Stimulated activated CD8-positive, alpha-beta memory T cell treated with anti-CD3 and anti-CD28 coated beads, Interleukin-15, amount 100 ng/mL, for 24 hours (primary cell): ENCODE results near the gene PTPRU.

Experiments
- DNase-seq: peaks from one replicate; pipeline ENCODE4 v3.0.0-alpha.2; 2020; ENCODE audit warnings: low read depth

PTPRU gene

DNA sequence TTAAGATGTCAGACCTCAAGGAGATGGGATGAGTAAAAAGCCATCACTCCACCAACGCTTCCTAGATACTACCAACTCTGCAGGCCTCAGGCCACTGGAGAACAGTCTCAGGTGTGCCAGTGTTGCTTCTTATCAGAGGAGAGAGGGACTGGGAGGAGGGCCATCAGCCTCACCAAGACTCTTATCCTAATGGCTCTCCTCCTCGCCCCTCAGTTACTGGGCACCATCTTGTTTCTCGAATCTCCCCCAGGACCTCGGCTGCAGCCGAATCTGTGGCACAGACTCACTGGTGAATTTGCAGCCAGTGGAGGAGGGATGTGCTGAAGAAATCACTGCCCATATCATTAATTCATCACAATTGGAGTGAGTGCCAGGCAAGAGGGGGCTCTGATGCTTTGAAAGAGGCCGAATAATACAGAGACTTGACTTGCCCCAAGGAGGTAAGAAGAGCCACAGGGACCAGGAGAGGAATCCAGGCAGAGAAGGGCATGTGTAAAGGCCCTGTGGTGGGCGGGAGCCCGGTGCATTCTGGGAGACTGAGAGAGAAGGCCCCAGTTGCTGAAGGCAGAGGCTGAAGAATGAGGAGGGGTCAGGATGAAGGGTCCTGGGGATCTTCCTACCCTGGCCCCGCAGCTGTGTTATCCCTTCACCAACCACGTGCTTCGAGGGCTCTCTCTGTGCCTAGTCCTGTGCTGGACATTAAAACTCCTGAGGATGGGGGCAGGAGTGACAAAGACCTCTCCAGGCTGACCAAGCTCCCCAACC lies 129.8 kb downstream of the PTPRU start:
- DNase-seq, result no peak

DNA sequence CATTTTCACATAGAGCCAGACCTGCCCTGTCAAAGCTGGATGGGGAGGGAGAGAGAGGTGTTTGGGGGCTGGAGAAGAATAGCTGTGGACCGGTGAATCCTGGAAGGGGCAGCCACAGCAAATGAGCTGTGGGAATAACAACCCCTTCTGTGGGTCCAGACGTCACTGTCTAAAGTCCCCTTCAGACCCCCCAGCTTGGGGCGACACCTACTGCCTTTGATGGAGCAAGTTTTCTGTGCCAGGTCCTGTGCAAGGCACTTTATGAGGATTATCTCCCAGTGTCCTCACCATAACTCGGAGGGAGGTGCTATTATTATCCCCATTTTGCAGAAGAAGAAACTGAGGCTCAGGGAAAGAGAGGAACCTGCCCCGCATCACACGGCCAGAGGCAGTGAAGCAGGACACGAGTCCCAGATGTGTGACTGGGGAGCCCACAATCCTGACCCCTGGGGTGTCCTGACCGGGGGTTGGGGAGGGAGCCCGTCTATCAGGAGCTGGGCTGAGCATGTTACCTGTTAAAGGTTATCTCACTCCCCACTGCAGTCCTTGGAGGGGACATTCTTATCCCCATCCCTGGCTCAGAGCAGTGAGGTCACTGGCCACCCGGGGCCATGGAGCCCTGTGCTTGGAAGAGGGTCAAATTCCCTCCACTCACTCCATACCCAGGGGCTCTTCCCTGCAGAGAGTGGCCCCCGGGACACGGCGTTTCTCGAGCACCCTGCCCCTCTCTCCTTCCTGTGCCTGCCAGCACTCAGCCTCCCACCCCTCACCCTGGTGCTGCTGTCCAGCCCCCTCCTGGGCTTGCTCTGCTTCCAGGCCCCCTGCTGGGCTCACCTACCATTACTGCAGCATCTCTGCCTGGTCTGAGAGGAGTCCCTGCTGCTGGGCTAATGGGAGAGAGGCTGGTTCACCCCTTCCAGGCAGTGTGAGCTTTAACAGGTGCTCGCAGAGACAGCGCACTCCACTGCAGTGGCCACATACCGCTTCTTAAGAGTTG lies 132.9 kb downstream of the PTPRU start:
- no peak for DNase-seq

DNA sequence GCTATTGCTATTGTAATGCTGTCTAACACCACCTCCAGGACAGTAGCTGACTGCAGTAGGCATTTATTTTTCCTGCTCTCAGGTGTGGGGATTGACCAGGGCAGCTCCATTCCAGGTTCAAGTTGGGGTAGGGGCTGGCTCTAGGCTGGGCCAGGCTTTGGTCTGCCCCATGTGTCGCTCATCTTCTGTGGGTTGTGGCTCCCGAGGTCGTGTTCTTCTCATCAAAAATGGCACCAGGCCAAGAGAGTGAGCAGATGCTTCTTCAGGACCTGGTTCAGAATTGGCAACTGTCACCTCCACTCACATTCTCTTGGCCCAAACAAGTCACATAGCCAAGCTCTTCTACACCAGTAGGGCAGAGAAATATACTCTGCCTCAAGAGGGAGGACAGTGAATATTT lies 133.7 kb downstream of the PTPRU start:
- DNase-seq, result no peak

DNA sequence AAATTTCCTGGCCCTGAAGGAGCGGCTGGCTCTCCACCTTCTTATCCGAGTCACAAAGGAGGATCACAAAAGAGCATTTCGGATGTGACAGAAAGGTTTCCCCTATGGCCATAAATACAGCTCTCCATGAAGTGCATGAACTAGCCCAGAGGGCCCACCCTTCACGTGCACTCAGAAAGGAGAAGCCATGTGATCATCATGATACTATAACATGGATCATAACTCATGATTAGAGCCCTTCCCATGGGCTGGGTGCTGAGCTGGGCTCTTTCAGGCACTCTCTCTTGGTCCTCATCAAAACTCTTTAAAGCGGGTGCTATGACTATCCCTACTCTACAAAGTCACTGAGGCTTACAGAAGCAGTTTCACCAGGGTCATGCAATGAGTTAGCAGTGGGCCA lies 135.0 kb downstream of the PTPRU start:
- DNase-seq, result no peak

DNA sequence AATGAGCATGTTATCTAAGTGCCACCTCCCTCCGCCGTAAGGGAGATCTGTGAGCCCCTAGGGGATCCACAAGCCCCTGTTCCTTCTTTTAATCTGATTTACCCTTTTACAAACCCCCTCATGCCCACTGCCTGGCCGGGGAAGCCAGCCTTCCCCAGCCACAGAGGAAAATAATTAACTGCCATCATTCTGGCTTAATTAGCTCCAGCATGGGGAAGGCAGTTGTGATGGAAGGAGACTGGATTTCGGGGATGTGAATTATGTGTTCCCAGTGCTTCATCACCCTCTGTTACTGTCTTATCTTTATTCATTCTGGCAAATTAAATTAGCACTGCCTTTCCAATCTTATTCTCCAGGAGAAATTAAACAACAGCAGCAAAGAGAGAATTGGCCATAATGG lies 135.8 kb downstream of the PTPRU start:
- no peak for DNase-seq
